HG03558 (cell line): ENCODE results near the gene LAMB2.

Experiments
- ATAC-seq: cut with Tn5 transposase; IDR thresholded peaks from one replicate; pipeline ENCODE4 v1.9.1; 2021; ENCODE audit warnings: moderate number of reproducible peaks; ENCODE audit not compliant: unreplicated experiment; ENCODE audit errors: extremely low read depth

LAMB2 gene

DNA sequence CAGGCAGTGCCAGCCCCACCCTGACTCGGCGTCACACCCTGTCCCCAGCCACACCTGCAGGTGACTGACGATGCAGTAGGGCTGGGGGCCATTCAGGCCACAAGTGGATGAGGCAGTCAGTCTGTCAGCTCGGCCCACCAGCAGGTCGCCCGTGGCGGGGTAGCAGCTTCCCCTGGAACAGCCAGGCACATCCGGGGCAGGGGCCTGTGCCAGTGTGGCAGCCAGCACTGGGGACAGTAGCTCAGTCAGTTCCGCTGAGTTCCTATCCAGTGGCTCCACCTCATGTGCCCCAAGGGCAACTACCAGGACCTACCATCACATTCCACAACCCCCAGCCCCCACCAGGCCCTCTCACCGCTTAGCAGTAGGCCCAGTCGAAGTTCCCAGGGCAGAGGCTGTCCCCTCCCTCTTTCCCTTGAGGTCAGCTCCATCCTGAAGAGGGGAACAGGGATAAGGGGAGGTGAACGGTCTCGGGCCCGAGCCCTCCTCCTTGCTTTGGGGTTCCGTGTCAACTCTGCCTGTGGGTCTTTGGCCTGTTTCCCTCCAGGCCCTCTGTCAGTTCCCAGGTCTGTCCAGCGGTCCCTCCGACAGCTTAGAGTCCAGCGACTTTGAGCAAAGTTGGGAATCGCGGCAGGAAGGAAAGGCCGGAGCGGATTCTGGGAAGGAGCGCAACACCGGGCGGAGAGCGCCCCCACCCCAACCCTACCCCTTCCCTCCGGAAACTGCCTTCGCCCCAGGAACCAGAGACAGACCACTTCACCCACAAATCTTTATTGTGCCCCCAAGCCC lies at the start of gene LAMB2:
TSS of gene LAMB2 (minus strand) at position 614 of the 789 bp plus-strand sequence. CDS start at position 431, 183 bp downstream.
- no peak for ATAC-seq

DNA sequence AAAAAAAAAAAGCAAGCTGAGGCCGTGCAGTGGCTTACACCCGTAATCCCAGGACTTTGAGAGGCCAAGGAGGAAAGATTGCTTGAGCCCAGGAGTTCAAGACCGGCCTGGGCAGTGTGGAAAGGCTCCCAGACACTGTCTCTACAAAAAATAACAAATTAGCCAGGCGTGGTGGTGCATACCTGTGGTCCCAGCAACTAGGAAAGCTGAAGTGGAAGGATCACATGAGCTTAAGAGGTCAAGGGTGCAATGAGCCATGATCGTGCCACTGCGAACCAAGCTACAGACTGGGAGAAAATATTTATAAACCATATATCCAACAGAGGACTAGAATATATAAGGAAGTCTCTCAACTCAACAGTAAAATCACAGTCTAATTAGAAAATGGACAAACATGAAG lies 48.5 kb upstream of the LAMB2 start:
- no peak for ATAC-seq

DNA sequence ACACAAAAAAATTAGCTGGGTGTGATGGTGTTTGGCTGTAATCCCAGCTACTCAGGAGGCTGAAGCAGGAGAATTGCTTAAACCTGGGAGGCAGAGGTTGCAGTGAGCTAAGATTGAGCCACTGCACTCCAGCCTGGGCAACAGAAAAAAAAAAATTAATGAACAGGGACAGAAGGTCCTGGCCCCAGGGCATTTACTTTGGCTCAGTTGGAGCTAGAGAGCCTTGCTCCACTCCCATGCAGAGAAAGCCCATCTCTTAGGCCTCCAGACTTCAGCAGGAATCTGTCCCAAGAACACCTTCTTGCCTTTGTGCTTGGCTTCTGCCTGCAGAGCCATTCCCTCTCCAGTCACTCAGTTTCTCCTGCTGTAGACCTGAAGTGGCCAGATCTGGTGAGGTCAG lies 47.3 kb upstream of the LAMB2 start:
- ATAC-seq = no peak

DNA sequence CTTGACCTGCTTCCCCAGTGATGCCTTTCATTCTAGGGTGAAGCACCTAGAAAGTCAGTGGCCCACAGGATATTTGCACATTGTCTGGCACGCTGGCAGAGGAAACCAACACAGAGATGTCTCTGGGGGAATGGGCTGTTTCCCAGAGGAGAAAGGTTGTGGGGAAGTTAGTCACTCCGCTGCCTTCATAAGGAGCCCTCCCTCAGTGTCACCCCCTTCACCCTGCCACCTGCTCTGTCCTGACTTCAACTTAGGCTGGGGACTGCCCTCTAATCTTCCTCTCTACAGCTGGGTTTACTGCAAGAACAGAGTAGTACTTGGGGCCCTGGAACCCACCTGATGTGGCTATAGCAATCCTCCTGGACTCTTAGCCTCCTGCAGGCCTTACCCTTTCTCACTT lies 44.2 kb upstream of the LAMB2 start:
- ATAC-seq = no peak

DNA sequence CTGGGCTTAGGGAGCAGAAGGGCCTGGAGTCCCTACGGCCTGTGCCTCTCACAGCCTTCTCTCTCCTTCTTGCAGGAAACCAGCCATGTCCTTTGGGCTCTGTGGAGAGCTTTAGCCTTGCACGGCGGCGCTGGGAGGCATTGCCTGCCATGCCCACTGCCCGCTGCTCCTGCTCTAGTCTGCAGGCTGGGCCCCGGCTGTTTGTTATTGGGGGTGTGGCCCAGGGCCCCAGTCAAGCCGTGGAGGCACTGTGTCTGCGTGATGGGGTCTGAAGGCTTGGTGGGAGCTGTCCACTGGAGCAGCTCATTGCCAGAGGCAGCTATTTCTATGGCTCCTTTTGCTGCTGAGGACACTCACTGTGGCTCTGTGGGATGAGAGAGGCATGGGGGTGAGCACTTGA lies 42.7 kb upstream of the LAMB2 start:
- no peak for ATAC-seq

DNA sequence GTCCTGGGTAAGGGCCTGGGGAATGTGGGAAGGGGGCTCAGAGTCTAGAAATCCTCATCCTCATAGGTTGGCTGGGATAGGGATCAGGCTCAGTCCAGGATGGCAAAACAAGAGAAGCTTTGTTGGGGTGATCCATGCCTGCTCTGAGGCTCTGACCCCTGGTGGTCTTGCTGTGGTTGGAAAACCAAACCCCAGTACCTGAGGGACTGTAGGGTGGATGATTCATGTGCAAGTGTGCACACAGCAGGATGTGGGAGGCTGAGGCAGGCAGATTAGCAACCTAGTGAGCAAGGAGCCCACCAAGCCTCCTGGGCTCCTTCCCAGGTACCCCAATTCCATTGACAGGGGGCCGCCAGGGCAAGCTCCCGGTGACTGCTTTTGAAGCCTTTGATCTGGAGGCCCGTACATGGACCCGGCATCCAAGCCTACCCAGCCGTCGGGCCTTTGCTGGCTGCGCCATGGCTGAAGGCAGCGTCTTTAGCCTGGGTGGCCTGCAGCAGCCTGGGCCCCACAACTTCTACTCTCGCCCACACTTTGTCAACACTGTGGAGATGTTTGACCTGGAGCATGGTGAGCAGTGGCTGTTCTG lies 41.6 kb upstream of the LAMB2 start:
- no peak for ATAC-seq

DNA sequence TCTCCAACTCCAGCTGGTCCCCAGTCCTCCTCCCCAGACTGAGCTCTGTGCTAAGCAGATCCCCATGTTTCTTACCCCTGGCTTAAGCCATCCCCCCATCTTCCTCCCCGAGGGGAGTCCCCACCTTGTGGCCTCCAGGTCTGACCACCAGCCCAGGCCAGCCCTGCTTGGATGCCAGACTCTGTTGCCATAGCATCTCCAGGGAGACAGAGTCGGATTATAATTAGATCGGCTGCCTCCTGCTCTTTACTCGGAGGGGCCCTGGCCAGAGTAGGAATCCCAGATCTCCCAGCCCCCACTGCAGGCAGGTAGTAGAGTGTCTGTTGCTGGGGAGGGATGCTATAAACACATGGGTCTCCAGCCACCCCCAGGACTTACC lies 40.9 kb upstream of the LAMB2 start:
- ATAC-seq = no peak

DNA sequence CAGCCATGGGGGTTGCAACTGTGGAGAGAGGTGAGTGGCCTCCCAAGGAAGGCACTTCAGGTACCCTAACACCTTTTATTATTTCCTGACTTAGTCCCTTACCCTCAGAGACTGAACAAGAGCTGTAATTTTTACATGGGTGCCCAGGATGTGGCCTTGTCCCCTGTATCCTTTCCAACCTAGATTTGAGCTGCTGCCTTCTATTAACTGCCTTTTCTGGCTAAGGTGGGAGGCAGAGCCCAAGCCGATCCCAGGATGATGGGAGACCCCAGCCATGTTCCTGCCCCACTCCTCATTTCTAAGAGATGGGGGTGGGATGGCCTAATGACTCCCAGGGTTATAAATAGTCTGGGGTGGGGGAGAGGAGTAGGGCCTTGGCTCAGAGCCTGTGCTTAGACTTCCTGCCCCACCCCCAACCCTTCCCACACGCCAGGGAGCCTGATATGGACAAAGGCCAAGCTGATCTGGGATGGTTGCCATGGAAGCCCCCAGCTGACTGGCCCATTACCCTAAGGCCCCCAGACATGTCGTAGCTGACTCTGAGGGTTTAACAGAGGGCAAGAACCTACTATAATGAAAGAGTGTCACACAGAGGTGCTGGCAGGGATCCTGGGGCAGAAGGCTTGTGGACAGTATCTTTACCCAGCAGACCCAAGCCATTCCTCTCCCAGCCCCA lies 40.4 kb upstream of the LAMB2 start:
- no peak for ATAC-seq

DNA sequence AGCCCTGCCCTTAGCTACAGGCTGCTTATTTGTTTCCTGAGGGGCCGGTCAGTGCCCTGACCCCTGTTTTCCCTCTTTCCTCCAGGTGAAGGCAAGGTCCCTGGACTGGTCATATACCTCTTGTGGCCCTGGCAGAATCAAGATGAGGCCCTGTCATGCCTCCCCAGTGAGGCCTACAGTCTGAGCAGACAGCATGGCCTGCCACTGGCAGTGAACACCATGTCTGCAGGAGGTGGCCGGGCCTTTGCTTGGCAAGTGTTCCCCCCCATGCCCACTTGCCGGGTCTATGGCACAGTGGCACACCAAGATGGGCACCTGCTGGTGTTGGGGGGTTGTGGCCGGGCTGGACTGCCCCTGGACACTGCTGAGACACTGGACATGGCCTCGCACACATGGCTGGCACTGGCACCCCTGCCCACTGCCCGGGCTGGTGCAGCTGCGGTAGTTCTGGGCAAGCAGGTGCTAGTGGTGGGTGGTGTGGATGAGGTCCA lies 39.7 kb upstream of the LAMB2 start:
- ATAC-seq = no peak

DNA sequence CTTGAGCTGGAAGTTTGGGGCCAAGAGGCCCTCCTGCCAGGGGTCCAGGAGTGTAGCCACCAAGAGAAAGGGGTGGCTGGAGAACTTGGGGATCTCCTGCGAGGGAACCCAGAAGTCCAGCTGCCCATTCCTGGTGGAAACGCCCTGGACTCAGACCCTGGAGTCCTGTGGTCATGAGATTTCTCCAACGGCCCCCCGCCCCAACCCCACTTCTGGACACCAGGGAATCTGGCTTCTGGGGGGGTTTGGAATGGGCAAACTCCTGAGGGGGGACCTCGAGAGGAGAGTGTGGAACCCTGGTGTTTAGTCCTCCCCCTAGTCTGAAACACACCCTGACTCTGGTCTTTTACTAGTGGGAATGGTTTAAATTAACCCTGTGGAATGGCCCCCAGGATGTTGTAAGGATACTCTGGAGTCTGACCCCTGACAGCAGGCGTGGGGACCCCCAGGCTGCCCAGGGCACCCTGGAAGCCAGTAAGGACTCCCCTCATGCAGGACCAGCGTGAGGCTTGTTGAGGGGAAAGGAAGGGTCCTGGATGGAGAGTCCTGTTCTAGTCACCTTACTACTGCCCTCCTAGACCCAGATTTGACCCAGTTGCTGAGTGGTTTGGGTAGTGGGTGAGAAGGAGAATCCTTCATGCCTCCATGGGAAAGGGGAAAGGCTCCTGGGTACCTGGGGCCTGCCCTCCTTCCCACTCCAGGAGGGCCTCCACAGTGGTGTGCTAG lies 39.1 kb upstream of the LAMB2 start:
- ATAC-seq = no peak

DNA sequence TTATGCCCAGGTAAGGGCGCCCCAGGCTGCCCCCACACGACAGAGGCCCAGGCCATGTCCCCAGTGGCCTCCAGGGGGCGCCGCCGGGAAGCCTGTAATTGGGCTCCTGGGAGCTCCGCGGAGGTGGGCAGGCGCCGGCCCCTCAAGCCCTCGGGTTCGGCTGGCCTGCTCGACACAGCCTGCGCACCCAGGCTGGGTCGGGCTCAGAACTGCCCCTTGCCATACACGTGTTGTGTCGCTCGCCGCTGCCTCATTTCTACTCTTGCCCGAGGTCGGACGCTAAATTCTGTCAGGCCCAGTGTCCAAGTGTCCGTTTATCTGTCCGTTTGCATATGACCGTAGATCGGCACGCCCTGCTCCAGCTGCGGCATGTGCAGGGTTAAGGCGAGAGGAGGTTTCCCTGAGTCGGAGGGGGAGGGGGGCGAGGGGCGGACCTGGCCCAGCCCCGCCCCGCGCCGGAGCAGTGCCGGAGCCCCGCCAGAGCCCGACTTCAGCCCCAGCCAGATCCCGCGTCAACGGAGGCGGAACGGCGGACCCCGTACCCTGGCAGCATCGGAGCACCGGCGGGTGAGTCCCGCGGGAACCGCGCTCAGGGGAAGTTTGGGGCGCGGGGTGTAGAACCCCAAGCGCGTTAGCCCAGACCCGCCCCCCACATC lies 38.4 kb upstream of the LAMB2 start, which contains the start of gene KLHDC8B:
TSS of gene KLHDC8B (plus strand) at position 480 of the 656 bp plus-strand sequence. CDS start 1,172 bp downstream, outside the sequence.
- ATAC-seq = peak; percentile 45

DNA sequence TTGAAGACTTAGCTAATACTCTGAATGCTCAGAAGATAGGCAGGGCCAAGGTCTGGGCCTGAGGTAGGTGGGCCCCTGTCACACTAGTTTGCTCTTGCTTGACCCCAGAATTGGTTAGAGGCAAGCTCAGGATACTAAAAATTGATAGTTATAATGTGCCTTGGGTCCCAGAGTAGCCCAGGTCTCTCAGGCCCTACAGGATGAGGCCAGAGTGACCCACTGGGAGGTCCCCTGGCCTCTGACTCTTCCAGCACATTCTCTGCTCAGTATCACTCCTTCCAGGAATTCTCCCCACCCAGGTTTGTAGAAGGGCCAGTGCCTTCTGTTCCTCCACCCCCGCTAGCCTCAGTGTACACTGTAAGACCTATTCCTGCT lies 37.9 kb upstream of the LAMB2 start:
- ATAC-seq = no peak

DNA sequence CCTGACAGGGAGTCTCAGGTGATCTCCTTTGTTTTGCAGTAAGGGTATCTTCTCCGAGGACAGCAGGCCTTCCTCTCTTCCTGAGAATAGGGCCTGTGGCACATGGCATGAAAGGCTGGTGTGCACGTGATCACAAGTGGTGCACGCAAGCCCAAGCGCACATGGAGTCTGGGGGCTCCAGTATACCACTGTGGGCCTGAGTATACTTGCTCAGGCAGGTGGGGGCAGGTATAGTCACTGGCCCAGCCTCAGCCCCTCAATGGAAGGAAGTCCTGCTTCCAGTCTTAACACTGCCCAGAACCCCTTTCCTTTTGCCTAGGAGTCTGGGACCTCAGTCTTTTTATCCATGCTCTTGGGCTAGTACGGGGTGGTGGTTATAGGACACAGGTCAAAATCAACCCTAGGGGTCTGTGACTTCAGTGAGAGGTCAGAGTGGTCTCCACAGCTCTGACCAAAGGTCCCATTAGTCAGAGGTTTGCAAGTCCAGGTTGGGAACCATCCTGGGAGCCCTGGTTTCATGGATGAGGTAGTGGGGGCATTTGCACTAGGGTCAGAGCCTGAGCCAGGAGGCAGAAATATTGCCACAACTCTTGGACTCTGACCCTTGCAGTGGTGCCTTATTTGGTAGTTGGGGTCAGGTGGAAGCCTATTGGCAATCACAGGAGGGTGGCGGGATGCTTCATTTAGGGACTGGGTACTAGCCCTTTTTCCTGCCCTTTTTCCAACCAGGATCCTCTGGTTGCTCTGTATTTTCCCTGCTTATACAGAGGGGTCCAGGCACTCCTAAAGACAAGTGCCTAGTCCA lies 34.1 kb upstream of the LAMB2 start:
- ATAC-seq = no peak

DNA sequence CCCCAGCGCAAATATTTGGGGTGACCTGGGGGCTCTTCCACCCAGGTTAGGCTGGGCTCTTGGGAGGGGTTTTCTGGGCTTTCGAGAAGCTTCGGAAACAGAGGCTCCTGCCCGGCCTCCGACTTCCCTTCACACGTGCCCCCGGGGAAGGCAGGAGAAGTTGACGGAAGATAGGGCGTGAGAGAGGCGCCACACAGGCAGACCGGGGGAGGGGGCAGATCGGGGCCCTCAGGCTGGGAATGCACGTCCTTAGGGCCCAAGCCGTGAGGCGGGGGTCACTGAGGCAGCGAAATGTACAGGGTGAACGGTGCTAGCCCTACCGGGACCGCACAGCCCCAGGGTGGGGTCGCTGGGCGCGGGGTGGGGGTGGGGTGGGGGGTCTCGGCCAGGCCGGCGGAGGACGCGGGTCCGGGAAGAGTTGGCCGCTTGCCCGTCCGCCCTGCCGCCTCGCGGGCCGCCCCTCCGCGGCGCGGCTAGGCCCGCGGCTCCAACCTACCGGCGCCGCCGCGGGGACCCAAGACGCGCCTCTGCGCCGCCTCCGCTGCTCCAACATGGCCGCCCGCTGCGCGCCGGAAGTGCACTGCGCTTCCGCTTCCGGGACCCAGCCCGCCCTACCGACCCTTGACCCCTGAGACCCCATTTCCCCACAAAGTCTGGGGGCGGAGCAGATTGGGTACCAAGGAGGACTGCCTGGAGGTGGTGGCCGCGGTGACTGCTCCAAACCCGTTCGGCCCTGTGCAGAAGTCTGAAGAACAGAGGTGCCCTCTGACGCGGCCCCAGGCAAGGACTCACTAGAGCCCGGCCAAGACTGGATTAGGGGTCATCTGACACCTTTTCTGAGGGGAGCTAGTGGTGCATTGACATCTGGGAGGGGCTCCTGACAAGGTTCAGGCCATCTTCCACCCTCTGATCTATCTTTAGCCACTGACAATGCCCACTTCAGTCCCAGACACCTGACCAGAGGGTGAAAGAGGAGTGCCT lies 33.2 kb upstream of the LAMB2 start, which contains the start of gene CCDC71:
TSS of gene CCDC71 (minus strand) at position 561 of the 981 bp plus-strand sequence. CDS start 2,123 bp downstream, outside the sequence.
- ATAC-seq = no peak

DNA sequence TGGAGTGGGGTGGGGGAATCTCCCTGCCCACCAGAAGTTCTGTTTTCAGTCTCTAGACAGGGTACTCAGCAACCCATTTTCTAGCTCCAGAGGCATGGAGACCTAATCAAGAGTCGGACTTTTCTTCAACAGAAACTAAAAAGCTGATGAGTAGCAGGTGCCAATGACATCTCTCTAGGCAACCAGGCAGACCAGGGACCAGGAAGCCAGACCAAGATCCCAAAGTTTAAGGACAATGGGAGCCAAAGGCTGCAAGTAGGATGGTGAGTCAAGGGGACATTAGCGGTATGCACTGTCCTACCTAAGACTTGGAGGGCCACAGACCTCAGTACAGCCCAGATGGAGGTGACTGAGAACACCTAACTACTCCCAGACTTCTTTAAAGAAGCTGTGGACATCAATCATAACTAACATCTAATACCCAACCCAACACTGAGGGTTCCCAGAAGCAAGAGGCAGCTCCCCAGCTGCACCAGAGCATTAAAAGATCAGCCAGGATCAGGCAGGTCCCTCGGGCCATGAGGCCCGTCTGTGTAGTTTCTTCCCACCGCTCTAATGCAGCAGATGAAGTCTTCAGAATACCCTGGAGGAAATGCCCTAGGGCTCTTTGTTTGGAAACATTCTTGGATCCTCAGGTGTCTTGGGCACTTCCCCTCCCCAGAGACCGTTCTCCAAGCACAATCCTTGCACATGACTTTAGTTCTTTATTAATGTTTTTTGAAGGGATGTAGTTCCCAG lies 32.3 kb upstream of the LAMB2 start:
- no peak for ATAC-seq

DNA sequence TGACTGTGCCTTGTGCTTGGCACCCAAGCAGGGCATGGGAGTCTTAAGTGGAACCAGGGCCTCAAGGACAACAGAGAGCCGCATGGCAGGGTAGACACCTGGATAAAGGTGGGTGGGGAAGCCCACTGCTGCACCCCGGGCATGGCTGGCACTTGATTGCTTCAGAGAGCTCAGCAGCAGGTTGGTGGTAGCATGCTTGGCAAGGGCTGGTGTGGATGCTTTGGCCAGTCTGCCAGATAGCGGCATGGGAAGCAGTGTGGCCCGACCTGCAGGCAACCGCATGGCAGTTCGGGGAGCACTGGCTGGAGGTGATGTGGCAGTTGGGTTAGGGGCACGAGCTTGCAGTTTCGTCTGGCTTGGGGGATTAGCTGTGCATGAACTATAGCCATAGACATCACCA lies 30.8 kb upstream of the LAMB2 start:
- no peak for ATAC-seq

DNA sequence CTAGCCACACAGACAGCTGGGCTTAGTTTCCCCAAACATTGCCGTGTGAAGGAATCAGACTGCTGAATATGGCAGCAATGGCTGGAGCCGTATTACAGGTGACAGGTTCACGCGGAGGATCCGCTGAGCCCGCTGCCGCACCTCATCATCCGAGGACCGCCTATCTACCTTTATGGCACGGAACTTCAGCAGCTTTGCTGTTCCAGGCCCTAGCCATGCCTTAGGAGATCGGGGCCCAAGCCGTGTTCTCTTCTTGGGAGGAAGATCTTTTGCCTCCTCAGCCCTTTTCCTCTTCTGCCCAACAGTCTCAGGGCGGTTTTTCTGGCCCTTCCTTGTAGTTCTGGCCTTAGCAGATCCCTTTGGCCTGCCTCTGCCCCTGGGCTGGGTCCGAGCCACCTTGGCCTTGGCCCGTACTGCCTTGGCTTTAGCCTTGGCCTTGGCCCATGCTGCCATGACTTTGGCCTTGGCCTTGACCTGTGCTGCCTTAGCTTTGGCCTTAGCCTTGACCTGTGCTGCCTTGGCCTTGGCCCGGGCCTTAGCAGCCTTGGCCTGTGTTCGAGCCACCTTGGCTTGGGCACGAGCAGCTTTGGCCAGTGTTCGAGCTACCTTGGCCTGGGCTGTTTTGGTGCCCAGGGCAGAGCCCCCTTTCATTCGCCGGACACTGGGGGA lies 30.0 kb upstream of the LAMB2 start:
- no peak for ATAC-seq
